Upper lobe of left lung (tissue), 6 donors: ENCODE results near the gene TMEM30A. TPM values are rescaled to one million over a fixed set of nuclear protein-coding genes. Genes with fewer than 3 reads are reported as not detected.
A peak's percentile ranks its signal among the peaks of the same experiment; 100 is the strongest.

Source experiments
- ATAC-seq, 2 donors: fragments of 200-7000 bp; cut with Tn5 transposase; one replicate each; pipeline ENCODE4 v1.9.1; 2022; ENCODE audit warnings: mild to moderate bottlenecking in 2 of 2, moderate library complexity in 2 of 2; ENCODE audit not compliant: low FRiP score in 2 of 2
- DNase-seq, 2 donors: peaks; one replicate each; pipeline ENCODE4 v3.0.0-alpha.2; 2019 to 2020
- H3K27ac ChIP-seq, 4 donors: fragments of 200-600 bp; sonication (generic); one replicate each; pipeline ENCODE4 v1.5.1; 2016 to 2019
- H3K27me3 ChIP-seq, 4 donors: fragments of 200-600 bp; sonication (generic); one replicate each; pipeline ENCODE4 v1.5.1; 2017 to 2019
- H3K36me3 ChIP-seq, 4 donors: fragments of 200-600 bp; sonication (generic); one replicate each; pipeline ENCODE4 v1.5.1; 2016 to 2019
- H3K4me1 ChIP-seq, 4 donors: fragments of 200-600 bp; sonication (generic); one replicate each; pipeline ENCODE4 v1.5.1; 2018 to 2019
- H3K4me3 ChIP-seq, 4 donors: fragments of 200-600 bp; sonication (generic); one replicate each; pipeline ENCODE4 v1.5.1; 2017 to 2019; ENCODE audit warnings: mild to moderate bottlenecking in 2 of 4, moderate library complexity in 1 of 4
- H3K9me3 ChIP-seq, 4 donors: fragments of 200-600 bp; sonication (generic); one replicate each; pipeline ENCODE4 v1.5.1; 2018 to 2019
- CTCF ChIP-seq, 6 experiments: fragments of 450-650 bp in 4 of 6; fragments of 200-600 bp in 2 of 6; sonication (generic) in 2 of 6; IDR thresholded peaks; one replicate each; pipeline ENCODE4 v1.5.1; 2016 to 2019; ENCODE audit warnings: antibody characterized with exemption in 6 of 6
- EP300 ChIP-seq, 4 donors: sonication (generic); formaldehyde crosslinking; IDR thresholded peaks; one replicate each; pipeline ENCODE4 v1.5.1; 2017; ENCODE audit warnings: antibody characterized with exemption in 4 of 4, control low read depth in 2 of 4
- POLR2A ChIP-seq, 4 donors: fragments of 450-650 bp; IDR thresholded peaks; one replicate each; pipeline ENCODE4 v1.5.1; 2016 to 2017; ENCODE audit warnings: antibody characterized with exemption in 4 of 4, mild to moderate bottlenecking in 2 of 4
- POLR2AphosphoS5 ChIP-seq, 2 donors: sonication (generic); formaldehyde crosslinking; IDR thresholded peaks; one replicate each; pipeline ENCODE4 v1.5.1; 2017; ENCODE audit warnings: antibody characterized with exemption in 2 of 2
- WGBS, 2 donors: methylation state at CpG; one replicate each; pipeline ENCODE4 v1.1.5; 2017 to 2018; 5-methylcytosine and 5-hydroxymethylcytosine counted together
- total RNA-seq, 6 donors: library from RNA; depleted of rRNA in 4 of 6; stranded (reverse); fragments of >200 nt in 4 of 6; gene quantifications; one replicate each; pipeline versions ENCODE4 v1.1.0 to v1.2.1, GENCODE V29; 2016 to 2021
- donor health status: DM: no; HTN: no; CAD: no; lungs with moderate emphysema.
- donor health status: DM: no; HTN: yes; CAD: no; lungs with severe emphysema.

Gene TMEM30A
- total RNA-seq, 6 donors from 2014 or later = 38.8 to 177 (median 140) TPM

DNA sequence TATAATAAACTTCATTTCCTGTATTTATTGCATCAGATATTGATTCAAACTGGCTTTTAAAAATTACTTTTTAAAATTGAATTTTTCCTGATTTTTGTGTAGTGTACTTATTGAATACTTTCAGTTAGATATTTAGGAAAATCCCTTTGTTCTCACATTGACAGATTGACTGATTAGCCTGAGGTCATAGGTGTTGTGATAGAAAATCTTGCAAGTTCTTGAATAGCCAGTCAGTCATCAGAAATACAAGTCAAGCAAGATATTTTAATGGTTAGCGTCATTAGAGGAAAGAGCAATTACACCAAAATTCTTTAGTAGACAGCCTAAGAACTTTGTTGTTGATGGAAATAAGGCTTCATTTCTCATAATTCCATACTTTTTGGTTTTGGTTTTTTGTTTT is 3.4 kb upstream of the TMEM30A start:
- no peak overlapping the region for H3K4me3 ChIP-seq
- H3K36me3 ChIP-seq = no peaks in the 10 kb centered on the region
- H3K27me3 ChIP-seq = no peaks in the 10 kb centered on the region
- DNase-seq (no peak), ATAC-seq (no peak)
- H3K9me3 ChIP-seq = no peaks in the 10 kb centered on the region
- TF ChIP-seq EP300 (IDR thresholded peaks at IDR 0.05) (no peak), CTCF (IDR thresholded peaks at IDR 0.05) (no peak), POLR2A (IDR thresholded peaks at IDR 0.05) (no peak), POLR2AphosphoS5 (IDR thresholded peaks at IDR 0.05) (no peak)
- peaks cover 12 to 15% (median 13%) of the 10 kb centered on the region in 4 donors for H3K4me1 ChIP-seq
- WGBS, 2 donors = 86 to 93% methylated on average over 1 of the region's 1 CpG
- H3K27ac ChIP-seq = no peak overlapping the region

- Histone ChIP-seq H3K4me3 (no peak overlapping the region), H3K27me3 (no peaks in the 10 kb centered on the region), H3K27ac (no peak overlapping the region), H3K9me3 (no peaks in the 10 kb centered on the region), H3K36me3 (no peaks in the 10 kb centered on the region), H3K4me1 (peaks cover 18 to 21% (median 19%) of the 10 kb centered on the region in 4 donors)
- WGBS, 2 donors = 59 to 74% methylated on average over 1 of the region's 1 CpG
- no peak for DNase-seq
- ATAC-seq = no peak
- TF ChIP-seq CTCF (IDR thresholded peaks at IDR 0.05) (no peak), EP300 (IDR thresholded peaks at IDR 0.05) (no peak), POLR2A (IDR thresholded peaks at IDR 0.05) (no peak)
These were observed 2.8 kb upstream of the TMEM30A start for GRCh38 chr6:75287424-75287823.

- Histone ChIP-seq H3K4me1 (peaks cover 22 to 26% (median 24%) of the 10 kb centered on the region in 4 donors), H3K27me3 (no peaks in the 10 kb centered on the region), H3K4me3 (no peak overlapping the region), H3K36me3 (no peaks in the 10 kb centered on the region), H3K27ac (no peak overlapping the region), H3K9me3 (no peaks in the 10 kb centered on the region)
- 92 to 94% methylated on average over 2 of the region's 2 CpGs for WGBS, 2 donors
- no peak for TF ChIP-seq POLR2AphosphoS5 (IDR thresholded peaks at IDR 0.05)
- DNase-seq (no peak), ATAC-seq (no peak)
These were observed 2.4 kb upstream of the TMEM30A start for GRCh38 chr6:75286955-75287354.

GRCh38 chr6:75285283-75285639 is 669 bp upstream of the TMEM30A start:
- DNase-seq (no peak), ATAC-seq (peak in 1 of 2 donors; percentile 7)
- H3K9me3 ChIP-seq = no peaks in the 10 kb centered on the region
- peak overlapping the region; percentile 91 to 94 (median 92) for H3K27ac ChIP-seq
- WGBS, 2 donors = 2 to 3% methylated on average over 6 of the region's 6 CpGs
- H3K4me3 ChIP-seq = peak overlapping the region; percentile 52 to 93 (median 75)
- H3K36me3 ChIP-seq = no peaks in the 10 kb centered on the region
- TF ChIP-seq POLR2A (IDR thresholded peaks at IDR 0.05) (no peak), CTCF (IDR thresholded peaks at IDR 0.05) (no peak), POLR2AphosphoS5 (IDR thresholded peaks at IDR 0.05) (no peak), EP300 (IDR thresholded peaks at IDR 0.05) (no peak)
- peaks cover 33 to 41% (median 36%) of the 10 kb centered on the region in 4 donors for H3K4me1 ChIP-seq
- H3K27me3 ChIP-seq = no peaks in the 10 kb centered on the region

- H3K27me3 ChIP-seq = no peaks in the 10 kb centered on the region
- no peak for TF ChIP-seq CTCF (IDR thresholded peaks at IDR 0.05)
- no peak for TF ChIP-seq POLR2A (IDR thresholded peaks at IDR 0.05)
- TF ChIP-seq POLR2AphosphoS5 (IDR thresholded peaks at IDR 0.05) = no peak
- TF ChIP-seq EP300 (IDR thresholded peaks at IDR 0.05) = no peak
- H3K27ac ChIP-seq = peak overlapping the region; percentile 91 to 94 (median 92)
- peaks cover 45 to 53% (median 47%) of the 10 kb centered on the region in 4 donors for H3K4me1 ChIP-seq
- no peaks in the 10 kb centered on the region for H3K36me3 ChIP-seq
- H3K9me3 ChIP-seq = no peaks in the 10 kb centered on the region
- ATAC-seq (peak; percentile 35 to 53), DNase-seq (peak in 1 of 2 donors; percentile 25)
- peak overlapping the region; percentile 70 to 93 (median 85) for H3K4me3 ChIP-seq
- WGBS, 2 donors = 0% methylated on average over 33 to 34 of the region's 36 CpGs
These were observed 523 bp downstream of the TMEM30A start for GRCh38 chr6:75283907-75284631.
